ENCODE results near the gene APOLD1.
A peak's percentile ranks its signal among the peaks of the same experiment; 100 is the strongest.
"Not testable (repeated sequence)": the region's sequence is repeated elsewhere in the genome, so short reads cannot be mapped to it uniquely, and the experiment has no call there.

The APOLD1 gene

GRCh38 chr12:12784911-12785814, at the start of gene APOLD1:
Gene APOLD1 (plus strand): TSS chr12:12785659. CDS start chr12:12785692, 33 bp downstream.
- no peak for DNase-seq (ENCODE audit: low spot score)

GRCh38 chr12:12736759-12737676, 48.4 kb upstream of the APOLD1 start:
- peak; percentile 67 for DNase-seq (ENCODE audit: low spot score)

GRCh38 chr12:12738152-12738551, 47.3 kb upstream of the APOLD1 start:
- DNase-seq (ENCODE audit: low spot score), result not testable (repeated sequence)

GRCh38 chr12:12741660-12742059, 43.8 kb upstream of the APOLD1 start:
- no peak for DNase-seq (ENCODE audit: low spot score)

- DNase-seq (ENCODE audit: low spot score), result no peak
Observed at GRCh38 chr12:12744546-12745305, 40.7 kb upstream of the APOLD1 start.

GRCh38 chr12:12745576-12746211, 39.8 kb upstream of the APOLD1 start:
- peak; percentile 73 for DNase-seq (ENCODE audit: low spot score)

- DNase-seq (ENCODE audit: low spot score), result no peak
Observed at GRCh38 chr12:12747278-12747677, 38.2 kb upstream of the APOLD1 start.

GRCh38 chr12:12748044-12748443, 37.4 kb upstream of the APOLD1 start:
- no peak for DNase-seq (ENCODE audit: low spot score)

GRCh38 chr12:12749433-12749832, 36.0 kb upstream of the APOLD1 start:
- no peak for DNase-seq (ENCODE audit: low spot score)

- no peak for DNase-seq (ENCODE audit: low spot score)
Observed at GRCh38 chr12:12755923-12756322, 29.5 kb upstream of the APOLD1 start.

- no peak for DNase-seq (ENCODE audit: low spot score)
Observed at GRCh38 chr12:12757121-12757520, 28.3 kb upstream of the APOLD1 start.

GRCh38 chr12:12759234-12759915, 26.1 kb upstream of the APOLD1 start:
- DNase-seq (ENCODE audit: low spot score), result no peak

- DNase-seq (ENCODE audit: low spot score), result no peak
Observed at GRCh38 chr12:12764824-12765223, 20.6 kb upstream of the APOLD1 start.

- DNase-seq (ENCODE audit: low spot score), result no peak
Observed at GRCh38 chr12:12770262-12770661, 15.2 kb upstream of the APOLD1 start.

- no peak for DNase-seq (ENCODE audit: low spot score)
Observed at GRCh38 chr12:12774791-12775190, 10.7 kb upstream of the APOLD1 start.

GRCh38 chr12:12776261-12776660, 9.2 kb upstream of the APOLD1 start:
- no peak for DNase-seq (ENCODE audit: low spot score)

- no peak for DNase-seq (ENCODE audit: low spot score)
Observed at GRCh38 chr12:12777092-12777491, 8.4 kb upstream of the APOLD1 start.

GRCh38 chr12:12779007-12779406, 6.5 kb upstream of the APOLD1 start:
- DNase-seq (ENCODE audit: low spot score), result no peak

- DNase-seq (ENCODE audit: low spot score), result no peak
Observed at GRCh38 chr12:12779529-12779928, 5.9 kb upstream of the APOLD1 start.

GRCh38 chr12:12784116-12784515, 1.3 kb upstream of the APOLD1 start:
- no peak for DNase-seq (ENCODE audit: low spot score)

GRCh38 chr12:12786351-12786705, 869 bp downstream of the APOLD1 start:
- no peak for DNase-seq (ENCODE audit: low spot score)

All from D341Med (cell line).